HUES64 (cell line): ENCODE data around the gene MGAT3.

Experiments
- H3K27ac ChIP-seq: 2 replicates; pipeline ENCODE4 v1.7.0; 2013; ENCODE audit warnings: low read depth, low read length, inconsistent platforms
- H3K27me3 ChIP-seq: 2 replicates; pipeline ENCODE4 v1.6.1; 2013; ENCODE audit warnings: mild to moderate bottlenecking, low read length; ENCODE audit not compliant: insufficient read depth
- H3K36me3 ChIP-seq: 2 replicates; pipeline ENCODE4 v1.6.1; 2013; ENCODE audit warnings: mild to moderate bottlenecking, low read length; ENCODE audit not compliant: insufficient read depth
- H3K4me1 ChIP-seq: 2 replicates; pipeline ENCODE4 v1.6.1; 2013; ENCODE audit warnings: mild to moderate bottlenecking, low read length, moderate library complexity; ENCODE audit not compliant: insufficient read depth
- H3K4me3 ChIP-seq: 2 replicates; pipeline ENCODE4 v1.5.1; 2013; ENCODE audit warnings: mild to moderate bottlenecking, low read length, moderate library complexity
- H3K9ac ChIP-seq: 2 replicates; pipeline ENCODE4 v1.6.1; 2013; ENCODE audit warnings: mild to moderate bottlenecking, low read depth, low read length
- H3K9me3 ChIP-seq: 2 replicates; pipeline ENCODE4 v1.6.1; 2013; ENCODE audit warnings: low read depth, low read length; ENCODE audit not compliant: insufficient read depth
- WGBS: fragments of 150-250, 120-280 bp; methylation state at CpG from one replicate; pipeline ENCODE4 v1.1.7; 2013; ENCODE audit warnings: missing lambda C conversion rate; 5-methylcytosine and 5-hydroxymethylcytosine counted together

Gene MGAT3

DNA sequence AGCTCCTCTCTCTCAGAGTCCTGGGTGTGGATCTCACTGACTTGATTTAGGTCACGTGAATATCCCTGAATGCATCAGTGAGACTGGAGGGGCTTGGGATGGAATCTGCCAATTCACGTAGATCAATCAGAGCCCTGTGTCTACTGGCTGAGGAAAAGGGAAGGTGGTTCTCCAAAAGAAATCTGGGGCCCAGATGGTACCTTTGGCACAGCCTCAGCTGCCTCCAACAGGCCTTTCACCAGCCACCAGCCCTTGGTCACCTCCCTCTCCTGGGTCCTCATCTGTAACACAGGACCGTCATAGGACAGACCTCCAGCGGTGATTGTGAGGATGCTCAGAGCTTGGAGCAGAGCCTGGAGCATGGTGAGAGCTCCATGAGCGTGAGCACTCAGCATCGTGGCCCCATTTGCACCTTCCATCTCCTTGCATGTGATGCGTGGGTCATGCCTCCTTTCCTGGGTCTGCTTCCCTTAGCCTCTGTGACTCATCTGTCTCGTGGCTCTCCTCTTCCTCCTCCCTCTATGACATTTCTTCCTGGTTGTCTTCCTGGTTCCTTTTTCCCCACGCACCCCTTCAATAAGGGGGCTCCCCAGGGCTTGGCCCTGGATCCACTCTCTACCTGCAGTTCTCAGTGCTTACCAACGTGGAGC is 37.8 kb downstream of the MGAT3 start:
- no peak overlapping the region for H3K9ac ChIP-seq
- no peaks in the 10 kb centered on the region for H3K36me3 ChIP-seq
- H3K27me3 ChIP-seq, result peaks cover 25% of the 10 kb centered on the region
- no peaks in the 10 kb centered on the region for H3K9me3 ChIP-seq
- no peak overlapping the region for H3K4me3 ChIP-seq
- no peak overlapping the region for H3K27ac ChIP-seq
- 80% methylated on average over 10 of the region's 10 CpGs for WGBS
- no peaks in the 10 kb centered on the region for H3K4me1 ChIP-seq

GRCh38 chr22:39496131-39496838 is 39.5 kb downstream of the MGAT3 start:
- Histone ChIP-seq H3K27ac (no peak overlapping the region), H3K4me3 (no peak overlapping the region), H3K4me1 (no peaks in the 10 kb centered on the region), H3K27me3 (peaks cover 37% of the 10 kb centered on the region), H3K9ac (no peak overlapping the region), H3K36me3 (no peaks in the 10 kb centered on the region), H3K9me3 (no peaks in the 10 kb centered on the region)
- 55% methylated on average over 13 of the region's 13 CpGs for WGBS

- Histone ChIP-seq H3K27me3 (peaks cover 42% of the 10 kb centered on the region), H3K4me3 (no peak overlapping the region), H3K27ac (no peak overlapping the region), H3K36me3 (no peaks in the 10 kb centered on the region), H3K9ac (no peak overlapping the region), H3K4me1 (no peaks in the 10 kb centered on the region), H3K9me3 (no peaks in the 10 kb centered on the region)
- 92% methylated on average over 8 of the region's 8 CpGs for WGBS
Measured at GRCh38 chr22:39497429-39497828, 40.6 kb downstream of the MGAT3 start.

GRCh38 chr22:39498368-39498767 is 41.6 kb downstream of the MGAT3 start:
- Histone ChIP-seq H3K27me3 (peaks cover 42% of the 10 kb centered on the region), H3K4me3 (no peak overlapping the region), H3K9ac (no peak overlapping the region), H3K4me1 (peaks cover 5% of the 10 kb centered on the region; the same call in 1 of the 2 replicates), H3K36me3 (peaks cover under 1% of the 10 kb centered on the region; the same call in 1 of the 2 replicates), H3K9me3 (no peaks in the 10 kb centered on the region), H3K27ac (no peak overlapping the region)
- 64% methylated on average over 2 of the region's 2 CpGs for WGBS

- peaks cover 5% of the 10 kb centered on the region; the same call in 1 of the 2 replicates for H3K36me3 ChIP-seq
- 50% methylated on average over 3 of the region's 3 CpGs for WGBS
- H3K9me3 ChIP-seq, result no peaks in the 10 kb centered on the region
- peaks cover 42% of the 10 kb centered on the region for H3K27me3 ChIP-seq
- H3K9ac ChIP-seq, result no peak overlapping the region
- peaks cover 5% of the 10 kb centered on the region; the same call in 1 of the 2 replicates for H3K4me1 ChIP-seq
- H3K27ac ChIP-seq, result no peak overlapping the region
- H3K4me3 ChIP-seq, result no peak overlapping the region
Measured at GRCh38 chr22:39498802-39499201, 42.0 kb downstream of the MGAT3 start.

DNA sequence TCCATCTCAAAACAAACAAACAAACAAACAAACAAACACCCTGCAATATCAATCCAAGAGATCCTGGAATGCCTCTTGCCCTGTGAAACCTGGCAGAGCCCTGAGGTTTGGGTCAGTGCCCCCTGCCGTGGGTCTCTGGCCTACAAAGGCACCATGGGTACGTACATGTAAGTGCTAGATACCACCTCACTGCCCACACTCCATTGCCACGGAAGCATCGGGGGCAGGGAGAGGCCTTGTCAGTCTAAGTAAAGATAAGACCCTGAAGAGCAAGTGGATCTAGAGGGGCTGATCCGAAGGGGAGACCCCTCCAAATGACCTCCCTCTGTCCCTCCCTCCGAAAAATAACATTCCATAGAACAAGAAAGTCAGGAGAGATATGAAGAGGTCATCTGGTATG is 43.3 kb downstream of the MGAT3 start:
- H3K9ac ChIP-seq, result no peak overlapping the region
- peaks cover 16% of the 10 kb centered on the region for H3K36me3 ChIP-seq
- H3K9me3 ChIP-seq, result no peaks in the 10 kb centered on the region
- no peak overlapping the region for H3K4me3 ChIP-seq
- H3K27me3 ChIP-seq, result peaks cover 42% of the 10 kb centered on the region
- WGBS, result 98% methylated on average over 2 of the region's 6 CpGs
- peaks cover 5% of the 10 kb centered on the region; the same call in 1 of the 2 replicates for H3K4me1 ChIP-seq
- H3K27ac ChIP-seq, result no peak overlapping the region

DNA sequence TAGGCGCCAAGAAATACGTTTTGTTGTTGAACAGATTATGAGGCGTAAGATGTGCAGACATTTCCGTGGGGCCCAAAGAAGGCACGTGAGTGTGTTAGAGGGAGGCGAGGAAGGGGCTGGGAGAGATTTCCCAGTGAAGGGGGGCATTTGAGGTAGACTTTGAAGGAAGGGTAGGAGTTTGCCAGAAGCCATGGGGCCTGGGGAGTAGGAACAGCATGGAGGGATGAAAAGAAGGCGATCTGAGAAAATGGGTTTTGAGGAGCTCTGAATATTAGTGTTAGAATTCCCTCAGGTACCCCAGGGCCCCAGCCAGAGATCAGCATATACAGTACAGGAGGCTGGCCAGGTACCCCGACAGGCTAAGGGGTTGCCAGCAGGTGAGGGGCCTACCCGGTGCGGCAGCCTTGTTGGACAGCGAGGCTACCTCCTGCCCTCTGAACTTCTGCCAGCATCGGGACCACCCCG is 44.9 kb downstream of the MGAT3 start:
- Histone ChIP-seq H3K27me3 (peaks cover 57% of the 10 kb centered on the region), H3K4me1 (peaks cover 5% of the 10 kb centered on the region; the same call in 1 of the 2 replicates), H3K27ac (no peak overlapping the region), H3K9ac (no peak overlapping the region), H3K9me3 (no peaks in the 10 kb centered on the region), H3K36me3 (peaks cover 32% of the 10 kb centered on the region), H3K4me3 (peak overlapping the region; percentile 89)
- 38% methylated on average over 13 of the region's 13 CpGs for WGBS

DNA sequence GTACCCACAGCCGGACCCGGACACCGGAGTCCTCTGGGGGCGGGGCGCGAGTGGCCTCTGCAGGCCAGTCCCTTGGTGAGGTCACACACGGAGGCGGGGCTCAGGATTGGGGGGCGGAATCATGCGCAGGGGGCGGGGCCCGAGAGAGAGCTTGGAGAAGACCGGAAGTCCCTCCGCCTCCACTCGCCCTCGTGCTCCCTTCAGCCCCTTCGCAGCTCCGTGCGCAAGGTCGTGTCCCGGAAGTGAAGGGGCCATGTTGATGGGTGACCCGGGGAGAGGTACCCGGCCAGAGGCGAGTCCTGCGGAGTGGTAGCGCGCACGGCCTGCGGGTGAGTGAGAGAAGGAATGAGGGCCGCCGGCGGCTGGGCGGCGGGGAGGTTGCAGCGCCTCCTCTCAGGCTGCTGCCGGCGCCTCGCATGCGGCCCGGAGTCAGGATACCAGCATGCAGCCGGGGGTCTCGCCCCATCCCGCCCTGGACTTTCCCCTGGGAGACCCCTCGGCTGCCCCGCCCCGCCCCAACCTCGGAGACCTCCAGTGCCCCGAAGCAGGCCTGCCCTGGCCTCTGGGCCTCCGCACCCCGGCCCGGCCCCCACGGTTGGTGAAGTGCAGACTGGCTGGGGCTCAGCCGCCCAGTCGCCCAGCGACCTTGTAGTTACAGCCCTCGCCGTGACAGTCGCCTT is 45.4 kb downstream of the MGAT3 start, which contains the start of gene MIEF1:
MIEF1 (plus strand) TSS at position 182 of the 680 bp plus-strand sequence. CDS start 9,005 bp downstream, outside the sequence.
- no peaks in the 10 kb centered on the region for H3K9me3 ChIP-seq
- peaks cover 62% of the 10 kb centered on the region for H3K27me3 ChIP-seq
- peak within 1 kb of the TSS; percentile 37; the same call in 1 of the 2 replicates for H3K27ac ChIP-seq
- peak within 1 kb of the TSS; percentile 80 for H3K9ac ChIP-seq
- peaks cover 5% of the 10 kb centered on the region; the same call in 1 of the 2 replicates for H3K4me1 ChIP-seq
- 1% methylated on average over 58 of the region's 58 CpGs for WGBS
- H3K4me3 ChIP-seq, result peak within 1 kb of the TSS; percentile 89
- peaks cover 36% of the 10 kb centered on the region for H3K36me3 ChIP-seq

- 38% methylated on average over 18 of the region's 18 CpGs for WGBS
- no peaks in the 10 kb centered on the region for H3K9me3 ChIP-seq
- peak overlapping the region; percentile 80 for H3K9ac ChIP-seq
- H3K4me1 ChIP-seq, result peaks cover 5% of the 10 kb centered on the region; the same call in 1 of the 2 replicates
- no peak overlapping the region for H3K27ac ChIP-seq
- peak overlapping the region; percentile 89 for H3K4me3 ChIP-seq
- peaks cover 64% of the 10 kb centered on the region for H3K27me3 ChIP-seq
- H3K36me3 ChIP-seq, result peaks cover 40% of the 10 kb centered on the region
Measured at GRCh38 chr22:39502789-39503409, 46.1 kb downstream of the MGAT3 start.

GRCh38 chr22:39503630-39504029 is 46.8 kb downstream of the MGAT3 start:
- Histone ChIP-seq H3K4me1 (peaks cover 5% of the 10 kb centered on the region; the same call in 1 of the 2 replicates), H3K27ac (no peak overlapping the region), H3K9me3 (no peaks in the 10 kb centered on the region), H3K9ac (no peak overlapping the region), H3K36me3 (peaks cover 46% of the 10 kb centered on the region), H3K4me3 (0 out of 2 replicates have a peak overlapping the region, but pooled peaks have one; percentile 89), H3K27me3 (peaks cover 65% of the 10 kb centered on the region)
- 91% methylated on average over 4 of the region's 6 CpGs for WGBS
